IPS-15b (cell line): ENCODE data around the gene GLIS1.

Experiments
- H3K27me3 ChIP-seq: one replicate; pipeline ENCODE4 v1.6.1; 2013; ENCODE audit warnings: low read length; ENCODE audit not compliant: control insufficient read depth, insufficient read depth
- H3K36me3 ChIP-seq: one replicate; pipeline ENCODE4 v1.6.1; 2013; ENCODE audit warnings: low read length; ENCODE audit not compliant: control insufficient read depth, insufficient read depth
- H3K4me1 ChIP-seq: one replicate; pipeline ENCODE4 v1.6.1; 2013; ENCODE audit warnings: mild to moderate bottlenecking, low read length; ENCODE audit not compliant: control insufficient read depth, insufficient read depth
- H3K4me3 ChIP-seq: one replicate; pipeline ENCODE4 v1.5.1; 2013; ENCODE audit warnings: low read depth, low read length
- H3K9ac ChIP-seq: one replicate; pipeline ENCODE4 v1.6.1; 2013; ENCODE audit warnings: low read depth, mild to moderate bottlenecking, low read length
- H3K9me3 ChIP-seq: one replicate; pipeline ENCODE4 v1.6.1; 2013; ENCODE audit warnings: mild to moderate bottlenecking, low read length; ENCODE audit not compliant: control insufficient read depth, insufficient read depth

The GLIS1 gene

DNA sequence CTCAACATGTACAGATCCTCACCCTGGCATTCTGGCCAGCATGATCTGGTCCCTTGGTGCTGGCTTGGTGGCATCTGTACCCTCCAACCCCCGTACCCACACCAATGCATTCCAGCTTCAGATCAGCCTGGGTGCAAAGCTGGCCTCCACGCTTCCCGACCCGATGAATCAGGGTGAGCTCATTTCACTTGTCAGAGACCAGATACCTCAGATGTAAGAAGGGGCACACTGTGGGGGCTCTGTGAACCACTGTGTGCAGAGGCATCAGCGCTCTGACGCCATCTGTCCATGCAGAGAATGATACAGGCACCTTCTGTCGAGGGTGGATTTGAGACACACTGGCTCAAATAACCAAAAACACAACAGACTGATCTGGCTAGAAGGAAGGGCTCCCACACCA lies 203.1 kb downstream of the GLIS1 start:
- no peak overlapping the region for H3K4me3 ChIP-seq
- no peaks in the 10 kb centered on the region for H3K36me3 ChIP-seq
- H3K9me3 ChIP-seq, result no peaks in the 10 kb centered on the region
- no peak overlapping the region for H3K9ac ChIP-seq
- H3K27me3 ChIP-seq, result no peaks in the 10 kb centered on the region
- no peaks in the 10 kb centered on the region for H3K4me1 ChIP-seq

DNA sequence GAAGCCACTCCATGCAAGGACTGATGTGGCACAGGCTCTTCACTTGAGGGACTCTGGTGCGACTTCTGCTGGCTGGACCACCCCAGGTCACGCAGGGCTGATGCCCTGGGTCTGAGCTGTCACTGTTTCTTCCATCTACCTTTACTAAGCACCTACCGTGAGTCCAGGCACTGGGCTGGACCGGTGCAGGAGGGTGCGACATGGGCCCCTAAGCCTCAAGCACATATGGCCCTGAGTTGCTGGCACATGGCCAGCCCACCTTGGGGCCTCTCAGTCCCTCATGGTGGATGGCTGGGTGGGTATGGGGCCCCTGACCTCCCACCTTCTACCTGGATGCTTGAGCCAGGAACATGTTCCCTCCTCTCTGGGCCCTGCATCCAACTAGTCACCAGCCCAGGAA lies 203.7 kb downstream of the GLIS1 start:
- Histone ChIP-seq H3K27me3 (no peaks in the 10 kb centered on the region), H3K36me3 (no peaks in the 10 kb centered on the region), H3K4me1 (no peaks in the 10 kb centered on the region), H3K9ac (no peak overlapping the region), H3K4me3 (no peak overlapping the region), H3K9me3 (no peaks in the 10 kb centered on the region)

DNA sequence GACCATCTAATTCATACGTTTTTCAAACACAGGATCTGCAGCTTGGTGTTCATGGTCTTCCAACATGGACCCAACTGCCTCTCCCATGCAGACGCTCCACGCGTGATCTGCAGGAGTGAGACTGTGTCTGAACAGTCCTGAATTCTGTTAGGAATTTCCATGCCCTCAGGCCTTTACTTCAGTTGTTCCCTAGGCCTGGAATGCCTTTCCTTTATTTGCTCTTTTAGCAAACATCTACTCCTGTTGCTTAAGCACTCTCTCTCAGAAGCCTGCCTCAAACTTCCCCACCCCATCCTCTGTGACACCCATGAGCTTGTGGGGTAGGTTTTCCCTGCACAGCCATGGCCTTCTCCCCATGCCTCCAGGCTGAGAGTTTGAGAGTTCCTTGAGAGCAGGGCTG lies 206.1 kb downstream of the GLIS1 start:
- no peak overlapping the region for H3K9ac ChIP-seq
- H3K36me3 ChIP-seq, result no peaks in the 10 kb centered on the region

DNA sequence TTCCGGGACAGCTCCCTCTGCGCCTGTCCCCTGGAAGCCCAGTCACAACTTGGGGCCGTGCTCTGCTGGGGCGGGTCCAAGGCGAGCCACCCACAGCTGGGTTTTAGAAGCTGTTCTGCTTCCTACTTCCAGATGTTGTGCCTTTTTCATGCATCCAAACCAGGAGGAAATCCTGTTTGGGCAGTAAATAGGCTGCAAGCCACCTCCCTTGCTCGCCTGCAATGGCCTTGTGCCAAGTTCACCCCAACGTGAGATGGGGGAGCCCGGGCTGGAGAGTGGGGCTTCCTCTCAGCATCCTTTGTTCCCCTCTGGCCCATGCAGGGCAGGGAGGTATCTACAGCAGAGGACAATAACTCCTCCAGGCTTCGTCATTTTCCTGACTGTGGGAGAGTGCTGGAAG lies 206.6 kb downstream of the GLIS1 start:
- H3K4me3 ChIP-seq, result no peak overlapping the region
- no peaks in the 10 kb centered on the region for H3K36me3 ChIP-seq
- H3K4me1 ChIP-seq, result no peaks in the 10 kb centered on the region
- H3K9me3 ChIP-seq, result no peaks in the 10 kb centered on the region
- no peak overlapping the region for H3K9ac ChIP-seq
- no peaks in the 10 kb centered on the region for H3K27me3 ChIP-seq

More for the DNA sequence above, 206.1 kb downstream of the GLIS1 start:
- Histone ChIP-seq H3K4me3 (no peak overlapping the region), H3K27me3 (no peaks in the 10 kb centered on the region), H3K4me1 (no peaks in the 10 kb centered on the region), H3K9me3 (no peaks in the 10 kb centered on the region)

DNA sequence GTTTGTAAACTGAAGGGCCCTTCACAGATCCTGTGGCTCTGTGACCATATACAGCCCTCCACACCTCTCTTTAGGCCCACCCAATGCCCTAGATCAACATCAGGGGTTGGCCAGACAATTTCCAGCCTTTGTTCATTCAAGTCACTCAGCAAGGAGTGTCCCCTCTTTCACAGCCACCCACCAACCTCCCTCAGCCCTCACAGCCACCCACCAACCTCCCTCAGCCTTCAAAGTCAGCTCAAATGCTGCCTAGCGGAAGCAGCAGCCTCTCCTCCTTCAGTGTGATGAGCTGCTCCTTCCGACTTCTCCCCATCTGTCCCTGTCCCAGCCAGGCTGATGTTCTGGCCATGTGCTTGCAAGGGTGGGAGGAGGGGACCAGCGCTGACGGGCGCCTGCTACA lies 208.4 kb downstream of the GLIS1 start:
- Histone ChIP-seq H3K4me3 (no peak overlapping the region), H3K4me1 (no peaks in the 10 kb centered on the region), H3K9ac (no peak overlapping the region), H3K36me3 (no peaks in the 10 kb centered on the region), H3K9me3 (no peaks in the 10 kb centered on the region), H3K27me3 (no peaks in the 10 kb centered on the region)

DNA sequence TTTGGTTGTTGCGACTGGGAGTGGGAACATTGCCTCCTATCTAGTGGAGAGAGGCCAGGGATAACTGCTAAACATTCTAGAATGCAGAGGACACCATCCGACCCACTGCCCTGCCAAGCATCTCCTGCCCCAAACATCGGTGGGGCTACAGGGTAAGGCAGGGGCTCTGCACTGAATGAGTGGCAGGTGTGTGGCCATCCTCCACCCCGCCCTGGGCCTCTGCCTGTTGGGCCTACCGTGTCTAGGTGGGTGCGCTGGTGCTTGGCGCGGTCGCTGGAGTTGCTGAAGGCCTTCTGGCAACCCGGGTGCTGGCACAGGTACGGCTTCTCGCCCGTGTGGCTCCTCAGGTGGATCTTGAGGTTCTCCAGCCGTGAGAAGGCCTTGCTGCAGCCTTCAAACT lies 209.4 kb downstream of the GLIS1 start:
- Histone ChIP-seq H3K9ac (no peak overlapping the region), H3K4me1 (no peaks in the 10 kb centered on the region), H3K27me3 (no peaks in the 10 kb centered on the region), H3K36me3 (no peaks in the 10 kb centered on the region), H3K9me3 (no peaks in the 10 kb centered on the region), H3K4me3 (no peak overlapping the region)

DNA sequence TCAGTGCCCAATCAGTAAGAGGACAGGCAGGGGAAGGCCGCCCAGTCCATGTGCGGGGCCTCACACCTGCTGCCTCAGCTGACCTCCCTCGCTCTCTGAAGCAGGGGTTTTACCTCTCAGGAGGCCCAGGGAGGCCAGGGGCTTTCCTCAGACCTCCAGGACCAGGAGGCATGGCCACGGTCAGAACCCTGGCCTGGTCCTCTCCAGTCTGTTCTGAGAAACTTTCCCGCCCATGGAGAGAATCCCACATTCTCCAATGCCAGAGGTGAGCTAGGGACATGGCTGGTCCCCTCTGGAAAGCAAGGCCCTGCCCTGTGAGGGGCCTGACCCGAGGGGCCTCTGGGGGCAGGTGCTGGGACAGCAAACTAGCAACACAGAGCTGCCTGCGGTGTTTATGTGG lies 211.6 kb downstream of the GLIS1 start:
- H3K27me3 ChIP-seq, result no peaks in the 10 kb centered on the region
- no peak overlapping the region for H3K9ac ChIP-seq
- H3K4me1 ChIP-seq, result no peaks in the 10 kb centered on the region
- no peak overlapping the region for H3K4me3 ChIP-seq
- no peaks in the 10 kb centered on the region for H3K36me3 ChIP-seq
- H3K9me3 ChIP-seq, result no peaks in the 10 kb centered on the region

DNA sequence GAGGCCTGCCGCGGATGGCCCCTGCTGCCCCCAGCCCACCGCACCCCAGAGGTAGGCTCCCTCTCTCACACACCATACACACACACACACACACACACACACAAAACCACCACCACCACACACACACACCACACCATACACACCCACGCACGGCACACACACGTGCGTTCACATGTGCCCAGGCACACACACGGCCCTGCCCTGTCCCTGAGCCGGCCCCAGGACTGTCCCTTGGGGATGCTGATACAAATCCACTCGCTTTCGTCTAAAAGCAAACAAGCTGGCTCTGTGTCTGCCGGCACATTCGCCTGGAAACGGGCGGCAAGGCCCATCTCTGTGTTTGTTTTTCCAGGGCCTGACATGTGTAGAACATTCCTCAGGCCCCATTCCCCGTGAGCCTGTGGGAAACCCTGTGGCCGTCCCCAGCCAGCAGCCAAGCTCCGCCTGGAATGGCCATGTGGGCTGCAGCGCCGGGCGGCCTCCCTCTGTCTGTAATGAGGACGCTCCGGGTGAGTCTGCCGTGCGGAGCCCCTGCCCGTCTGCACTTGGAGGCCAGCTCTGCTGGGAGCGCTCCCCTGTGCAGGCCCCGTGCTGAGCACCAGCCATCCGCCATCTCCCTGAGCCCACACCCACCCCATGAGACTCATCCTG lies 212.4 kb downstream of the GLIS1 start:
- Histone ChIP-seq H3K9ac (no peak overlapping the region), H3K4me1 (no peaks in the 10 kb centered on the region), H3K27me3 (no peaks in the 10 kb centered on the region), H3K4me3 (no peak overlapping the region), H3K36me3 (no peaks in the 10 kb centered on the region), H3K9me3 (no peaks in the 10 kb centered on the region)

DNA sequence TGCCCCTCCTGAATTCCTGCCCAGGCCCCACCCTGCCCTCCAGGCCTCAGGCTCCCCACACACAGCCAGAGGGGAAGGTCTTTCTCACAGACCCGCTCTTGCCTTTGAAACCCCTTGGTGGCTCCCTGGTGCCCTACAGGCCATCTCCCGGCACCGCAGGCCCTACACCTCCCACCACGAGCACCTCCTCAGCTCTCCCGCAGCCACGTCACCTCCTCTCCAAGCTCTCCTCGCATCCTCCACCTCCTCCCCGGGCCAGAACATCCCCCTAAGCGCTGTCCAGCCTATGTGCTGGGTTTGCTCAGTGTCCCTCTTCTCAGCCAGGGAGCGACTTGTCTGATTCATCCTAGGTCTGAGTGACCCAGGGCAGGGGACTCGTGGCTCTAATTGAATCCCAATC lies 213.4 kb downstream of the GLIS1 start:
- no peaks in the 10 kb centered on the region for H3K27me3 ChIP-seq
- H3K36me3 ChIP-seq, result no peaks in the 10 kb centered on the region

DNA sequence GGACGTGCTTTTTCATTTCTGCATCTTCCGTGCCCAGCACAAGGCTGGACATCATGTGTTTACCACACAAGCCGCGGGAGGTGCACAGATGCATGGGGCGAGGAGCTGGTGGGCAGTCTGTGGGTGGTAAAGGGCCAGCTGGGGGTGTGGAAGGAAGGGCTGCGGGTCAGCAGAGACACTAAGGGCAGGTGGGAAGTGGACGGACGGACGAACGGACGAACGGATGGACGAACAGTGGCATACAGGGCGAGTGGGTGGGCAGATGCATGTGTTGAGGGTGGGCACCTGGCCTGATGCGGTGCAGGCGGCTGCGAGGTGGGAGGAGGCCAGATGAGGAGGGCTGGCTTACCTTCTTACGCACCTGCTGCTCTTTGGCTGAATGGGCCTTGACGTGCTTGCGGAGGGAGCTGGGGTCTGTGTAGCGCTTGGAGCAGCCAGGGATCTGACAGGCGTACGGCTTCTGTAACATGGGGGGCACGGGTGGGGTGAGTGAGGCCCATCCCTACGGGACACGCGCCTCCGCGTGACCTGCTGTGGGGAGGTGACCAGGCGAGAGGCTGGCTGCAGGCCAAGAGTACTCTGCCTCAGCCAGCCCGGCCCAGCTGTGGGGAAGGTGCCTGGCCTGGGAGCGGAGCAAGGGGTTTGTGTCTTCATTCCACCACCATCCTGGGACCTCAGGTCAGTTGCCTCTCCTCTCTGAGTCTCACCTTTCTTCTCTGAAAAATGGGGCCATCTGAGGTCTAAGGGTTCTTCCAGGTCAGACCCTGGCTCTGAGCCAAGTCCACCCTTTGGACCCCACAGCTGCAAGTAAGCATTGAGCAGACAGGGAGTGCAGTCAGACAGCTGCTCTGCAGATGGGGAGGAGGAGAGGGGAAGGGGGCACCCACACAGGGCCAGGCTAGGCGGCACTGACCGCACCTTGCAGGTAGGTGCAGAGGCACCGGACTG lies 214.3 kb downstream of the GLIS1 start:
- H3K27me3 ChIP-seq, result no peaks in the 10 kb centered on the region
- H3K9me3 ChIP-seq, result no peaks in the 10 kb centered on the region
- no peaks in the 10 kb centered on the region for H3K4me1 ChIP-seq
- no peak overlapping the region for H3K4me3 ChIP-seq
- no peaks in the 10 kb centered on the region for H3K36me3 ChIP-seq
- H3K9ac ChIP-seq, result no peak overlapping the region

More for the DNA sequence above, 213.4 kb downstream of the GLIS1 start:
- no peaks in the 10 kb centered on the region for H3K4me1 ChIP-seq
- no peak overlapping the region for H3K4me3 ChIP-seq
- H3K9ac ChIP-seq, result no peak overlapping the region
- H3K9me3 ChIP-seq, result no peaks in the 10 kb centered on the region

DNA sequence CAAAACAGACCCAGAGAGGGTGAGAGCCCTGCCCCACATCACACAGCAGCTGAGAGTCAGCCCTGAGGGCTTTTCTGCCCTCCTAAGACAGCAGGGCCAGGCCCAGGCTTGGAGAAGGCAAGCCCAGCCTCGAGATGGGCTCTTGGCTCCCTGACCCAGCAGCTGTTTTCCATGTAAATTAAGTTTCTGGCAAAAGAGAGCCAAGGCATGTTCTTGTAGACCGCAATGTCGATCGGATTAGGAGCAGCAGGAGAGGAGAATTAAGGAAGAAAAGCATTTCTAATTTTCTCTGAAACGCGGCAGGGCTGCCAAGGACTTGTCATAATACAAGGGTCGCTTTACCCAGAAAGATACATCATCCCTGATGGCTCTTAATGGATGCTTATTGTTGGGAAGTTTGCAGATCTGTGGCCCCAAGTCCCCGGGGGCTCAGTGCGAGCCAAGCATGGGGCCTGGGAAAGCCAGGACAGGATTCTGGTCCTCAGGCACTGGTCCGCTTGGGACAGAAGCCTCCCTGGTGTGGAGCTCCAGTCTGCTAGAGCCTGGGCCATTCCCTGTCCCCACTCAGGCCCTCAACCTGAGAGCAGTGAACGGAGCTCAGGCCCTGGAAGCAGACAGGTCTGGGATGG lies 216.9 kb downstream of the GLIS1 start:
- H3K27me3 ChIP-seq, result no peaks in the 10 kb centered on the region
- H3K36me3 ChIP-seq, result no peaks in the 10 kb centered on the region
- no peaks in the 10 kb centered on the region for H3K4me1 ChIP-seq
- no peak overlapping the region for H3K4me3 ChIP-seq
- H3K9ac ChIP-seq, result no peak overlapping the region
- H3K9me3 ChIP-seq, result no peaks in the 10 kb centered on the region

DNA sequence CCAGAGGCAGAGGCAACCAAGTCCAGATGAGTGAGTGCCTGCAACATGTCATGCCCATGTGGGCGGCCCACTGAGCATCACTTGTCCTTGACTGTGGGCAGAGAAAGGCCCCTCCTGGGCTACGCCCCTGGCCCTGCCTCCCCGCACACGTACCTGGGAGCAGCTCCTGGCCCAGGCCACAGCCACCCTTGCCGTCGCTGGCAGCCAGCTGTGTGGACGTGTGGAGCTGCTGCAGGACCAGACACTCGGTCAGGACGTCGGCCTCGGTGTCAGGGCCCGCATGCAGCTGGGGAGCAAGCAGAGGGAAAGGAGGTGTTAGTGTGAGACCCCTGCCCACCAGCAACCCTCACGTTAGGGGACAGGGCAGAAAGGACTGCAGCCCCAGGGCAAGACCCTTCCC lies 218.5 kb downstream of the GLIS1 start:
- no peaks in the 10 kb centered on the region for H3K9me3 ChIP-seq
- H3K27me3 ChIP-seq, result no peaks in the 10 kb centered on the region
- no peak overlapping the region for H3K9ac ChIP-seq
- no peaks in the 10 kb centered on the region for H3K36me3 ChIP-seq
- no peak overlapping the region for H3K4me3 ChIP-seq
- no peaks in the 10 kb centered on the region for H3K4me1 ChIP-seq
